Measurements from ENCODE around the gene PCDHGB6. TPM values are rescaled to one million over a fixed set of nuclear protein-coding genes. Genes with fewer than 3 reads are reported as not detected.
"Not testable (repeated sequence)": the region's sequence is repeated elsewhere in the genome, so short reads cannot be mapped to it uniquely, and the experiment has no call there.

The PCDHGB6 gene
- total RNA-seq, 1 donor = 6.2 TPM

GRCh38 chr5:141371572-141372475 lies 36.0 kb upstream of the PCDHGB6 start:
- Histone ChIP-seq H4K20me1 (ENCODE audit: insufficient read depth, low read length) (no peaks in the 10 kb centered on the region), H3K79me2 (ENCODE audit: insufficient read depth, low read length) (no peaks in the 10 kb centered on the region), H3K4me2 (ENCODE audit: insufficient read depth, low read length) (no peak overlapping the region), H2AFZ (ENCODE audit: low read length) (no peak overlapping the region), H3K4me1 (ENCODE audit: insufficient read depth, low read length) (no peaks in the 10 kb centered on the region), H3K27me3 (ENCODE audit: insufficient read depth, low read length) (peaks cover 25% of the 10 kb centered on the region), H3K27ac (ENCODE audit: low read depth, low read length) (no peak overlapping the region), H3K36me3 (ENCODE audit: insufficient read depth, low read length) (no peaks in the 10 kb centered on the region), H3K9me3 (ENCODE audit: low read depth, low read length) (peaks cover 8% of the 10 kb centered on the region), H3K4me3 (ENCODE audit: insufficient read depth, low read length) (no peak overlapping the region)
- DNase-seq (ENCODE audit: insufficient read length, low spot score, missing footprints) = no peak
- TF ChIP-seq, protein P1, sequence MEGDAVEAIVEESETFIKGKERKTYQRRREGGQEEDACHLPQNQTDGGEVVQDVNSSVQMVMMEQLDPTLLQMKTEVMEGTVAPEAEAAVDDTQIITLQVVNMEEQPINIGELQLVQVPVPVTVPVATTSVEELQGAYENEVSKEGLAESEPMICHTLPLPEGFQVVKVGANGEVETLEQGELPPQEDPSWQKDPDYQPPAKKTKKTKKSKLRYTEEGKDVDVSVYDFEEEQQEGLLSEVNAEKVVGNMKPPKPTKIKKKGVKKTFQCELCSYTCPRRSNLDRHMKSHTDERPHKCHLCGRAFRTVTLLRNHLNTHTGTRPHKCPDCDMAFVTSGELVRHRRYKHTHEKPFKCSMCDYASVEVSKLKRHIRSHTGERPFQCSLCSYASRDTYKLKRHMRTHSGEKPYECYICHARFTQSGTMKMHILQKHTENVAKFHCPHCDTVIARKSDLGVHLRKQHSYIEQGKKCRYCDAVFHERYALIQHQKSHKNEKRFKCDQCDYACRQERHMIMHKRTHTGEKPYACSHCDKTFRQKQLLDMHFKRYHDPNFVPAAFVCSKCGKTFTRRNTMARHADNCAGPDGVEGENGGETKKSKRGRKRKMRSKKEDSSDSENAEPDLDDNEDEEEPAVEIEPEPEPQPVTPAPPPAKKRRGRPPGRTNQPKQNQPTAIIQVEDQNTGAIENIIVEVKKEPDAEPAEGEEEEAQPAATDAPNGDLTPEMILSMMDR (IDR thresholded peaks at IDR 0.05; ENCODE audit: extremely low read depth, low read depth, low read length) = no peak

DNA sequence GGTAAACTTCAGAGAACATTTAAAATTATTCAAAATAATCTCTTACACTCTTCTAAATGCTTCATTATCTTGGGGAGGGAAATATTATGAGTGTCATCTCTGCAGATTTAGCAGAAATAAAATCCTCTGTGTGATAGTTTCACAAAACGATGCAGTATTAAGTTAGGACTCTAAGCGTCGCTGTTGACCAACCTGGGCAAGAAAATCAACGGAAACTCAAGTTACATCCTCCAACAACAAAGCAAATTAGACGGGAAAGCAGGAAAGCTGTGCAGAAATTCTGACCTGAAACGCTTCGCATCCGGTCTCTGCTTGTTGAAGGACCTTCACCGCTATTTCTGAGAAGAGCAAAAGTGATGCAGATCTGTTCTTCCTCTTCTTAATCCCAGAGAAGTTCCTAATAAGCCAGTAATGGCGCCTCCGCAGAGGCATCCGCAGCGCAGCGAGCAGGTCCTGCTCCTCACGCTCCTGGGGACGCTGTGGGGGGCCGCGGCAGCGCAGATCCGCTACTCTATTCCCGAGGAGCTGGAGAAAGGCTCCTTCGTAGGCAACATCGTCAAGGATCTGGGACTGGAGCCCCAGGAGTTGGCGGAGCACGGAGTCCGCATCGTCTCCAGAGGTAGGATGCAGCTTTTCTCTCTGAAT lies 34.0 kb upstream of the PCDHGB6 start, which contains the start of gene PCDHGA6:
PCDHGA6 (plus strand) TSS at position 219 of the 645 bp plus-strand sequence; CDS start at position 412, 193 bp downstream.
- no peak within 1 kb of the TSS for H3K27ac ChIP-seq (ENCODE audit: low read depth, low read length)

DNA sequence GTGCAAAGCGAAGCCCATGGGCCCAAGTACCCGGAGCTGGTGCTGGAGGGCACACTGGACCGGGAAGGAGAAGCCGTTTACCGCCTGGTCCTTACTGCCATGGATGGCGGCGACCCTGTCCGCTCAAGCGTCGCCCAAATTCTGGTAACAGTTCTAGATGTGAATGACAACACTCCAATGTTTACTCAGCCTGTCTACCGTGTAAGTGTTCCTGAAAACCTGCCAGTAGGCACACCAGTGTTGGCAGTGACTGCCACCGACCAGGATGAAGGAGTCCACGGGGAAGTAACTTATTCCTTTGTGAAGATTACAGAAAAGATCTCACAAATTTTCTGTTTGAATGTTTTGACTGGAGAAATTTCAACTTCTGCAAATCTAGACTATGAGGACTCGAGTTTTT lies 33.2 kb upstream of the PCDHGB6 start:
- TF ChIP-seq, protein P1 (IDR thresholded peaks at IDR 0.05; ENCODE audit: extremely low read depth, low read depth, low read length) = no peak
- no peak overlapping the region for H3K27ac ChIP-seq (ENCODE audit: low read depth, low read length)
- H3K79me2 ChIP-seq (ENCODE audit: insufficient read depth, low read length) = no peaks in the 10 kb centered on the region
- no peaks in the 10 kb centered on the region for H3K4me1 ChIP-seq (ENCODE audit: insufficient read depth, low read length)
- no peaks in the 10 kb centered on the region for H4K20me1 ChIP-seq (ENCODE audit: insufficient read depth, low read length)
- H3K4me3 ChIP-seq (ENCODE audit: insufficient read depth, low read length) = peak overlapping the region; percentile 68
- DNase-seq (ENCODE audit: insufficient read length, low spot score, missing footprints) = no peak
- no peaks in the 10 kb centered on the region for H3K36me3 ChIP-seq (ENCODE audit: insufficient read depth, low read length)
- peaks cover 8% of the 10 kb centered on the region for H3K9me3 ChIP-seq (ENCODE audit: low read depth, low read length)
- peaks cover 16% of the 10 kb centered on the region for H3K27me3 ChIP-seq (ENCODE audit: insufficient read depth, low read length)
- peak overlapping the region; percentile 21 for H3K4me2 ChIP-seq (ENCODE audit: insufficient read depth, low read length)
- H2AFZ ChIP-seq (ENCODE audit: low read length) = no peak overlapping the region

More for the DNA sequence above, 34.0 kb upstream of the PCDHGB6 start, which contains the start of gene PCDHGA6:
- Histone ChIP-seq H4K20me1 (ENCODE audit: insufficient read depth, low read length) (no peaks in the 10 kb centered on the region), H3K27me3 (ENCODE audit: insufficient read depth, low read length) (peaks cover 16% of the 10 kb centered on the region), H3K4me2 (ENCODE audit: insufficient read depth, low read length) (peak within 1 kb of the TSS; percentile 21), H3K4me3 (ENCODE audit: insufficient read depth, low read length) (peak within 1 kb of the TSS; percentile 68), H3K36me3 (ENCODE audit: insufficient read depth, low read length) (no peaks in the 10 kb centered on the region), H3K4me1 (ENCODE audit: insufficient read depth, low read length) (no peaks in the 10 kb centered on the region), H2AFZ (ENCODE audit: low read length) (peak within 1 kb of the TSS; percentile 55), H3K79me2 (ENCODE audit: insufficient read depth, low read length) (no peaks in the 10 kb centered on the region), H3K9me3 (ENCODE audit: low read depth, low read length) (peaks cover 8% of the 10 kb centered on the region)
- TF ChIP-seq, protein P1 (IDR thresholded peaks at IDR 0.05; ENCODE audit: extremely low read depth, low read depth, low read length) = peak; percentile 61
- DNase-seq (ENCODE audit: insufficient read length, low spot score, missing footprints) = peak; percentile 84

DNA sequence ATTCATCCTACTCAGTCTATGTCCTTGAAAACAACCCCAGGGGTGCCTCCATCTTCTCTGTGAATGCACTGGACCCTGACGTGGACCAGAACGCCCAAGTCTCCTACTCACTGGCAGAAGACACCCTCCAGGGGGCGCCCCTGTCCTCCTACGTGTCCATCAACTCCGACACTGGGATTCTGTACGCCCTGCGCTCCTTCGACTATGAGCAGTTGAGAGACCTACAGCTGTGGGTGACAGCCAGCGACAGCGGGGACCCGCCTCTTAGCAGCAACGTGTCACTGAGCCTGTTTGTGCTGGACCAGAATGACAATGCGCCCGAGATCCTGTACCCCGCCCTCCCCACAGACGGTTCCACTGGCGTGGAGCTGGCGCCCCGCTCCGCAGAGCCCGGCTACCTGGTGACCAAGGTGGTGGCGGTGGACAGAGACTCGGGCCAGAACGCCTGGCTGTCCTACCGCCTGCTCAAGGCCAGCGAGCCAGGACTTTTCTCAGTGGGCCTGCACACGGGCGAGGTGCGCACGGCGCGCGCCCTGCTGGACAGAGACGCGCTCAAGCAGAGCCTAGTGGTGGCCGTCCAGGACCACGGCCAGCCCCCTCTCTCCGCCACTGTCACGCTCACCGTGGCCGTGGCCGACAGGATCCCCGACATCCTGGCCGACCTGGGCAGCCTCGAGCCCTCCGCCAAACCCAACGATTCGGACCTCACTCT lies 32.2 kb upstream of the PCDHGB6 start:
- not testable (repeated sequence) for H3K9me3 ChIP-seq (ENCODE audit: low read depth, low read length); H4K20me1 ChIP-seq (ENCODE audit: insufficient read depth, low read length); H3K36me3 ChIP-seq (ENCODE audit: insufficient read depth, low read length); H3K27ac ChIP-seq (ENCODE audit: low read depth, low read length); DNase-seq (ENCODE audit: insufficient read length, low spot score, missing footprints); H3K79me2 ChIP-seq (ENCODE audit: insufficient read depth, low read length); H3K4me2 ChIP-seq (ENCODE audit: insufficient read depth, low read length); H3K4me1 ChIP-seq (ENCODE audit: insufficient read depth, low read length); H2AFZ ChIP-seq (ENCODE audit: low read length); H3K4me3 ChIP-seq (ENCODE audit: insufficient read depth, low read length)
- peaks cover 15% of the 10 kb centered on the region for H3K27me3 ChIP-seq (ENCODE audit: insufficient read depth, low read length)
